Neural cell (in vitro differentiated cells): ENCODE measurements around the gene LMF2. TPM values are rescaled to one million over a fixed set of nuclear protein-coding genes. Genes with fewer than 3 reads are reported as not detected.

ENCODE experiments used
- H2AFZ ChIP-seq: fragments of 200-600, 300-800 bp; sonication (generic), shearing (Covaris generic); 2 replicates; pipeline ENCODE4 v1.6.0; 2014; ENCODE audit warnings: low read depth, mild to moderate bottlenecking, antibody characterized with exemption, low read length, moderate library complexity
- H3F3A ChIP-seq: fragments of 200-600 bp; shearing (Covaris generic); 2 replicates; pipeline ENCODE4 v1.6.1; 2016; ENCODE audit warnings: mild to moderate bottlenecking, moderate library complexity, mixed read lengths, antibody characterized with exemption, low read length; ENCODE audit not compliant: insufficient read depth, poor library complexity, severe bottlenecking
- H3K27ac ChIP-seq: fragments of 200-600, 300-800 bp; sonication (generic), shearing (Covaris generic); 2 replicates; pipeline ENCODE4 v1.5.1; 2014; ENCODE audit warnings: mild to moderate bottlenecking, low read length, moderate library complexity
- H3K27me3 ChIP-seq: fragments of 300-800, 200-600 bp; sonication (generic), shearing (Covaris generic); 2 replicates; pipeline ENCODE4 v1.6.0; 2014; ENCODE audit warnings: mild to moderate bottlenecking, low read depth, low read length, moderate library complexity; ENCODE audit not compliant: insufficient read depth
- H3K36me3 ChIP-seq: fragments of 300-800, 200-600 bp; sonication (generic), shearing (Covaris generic); 2 replicates; pipeline ENCODE4 v1.5.1; 2014; ENCODE audit warnings: mild to moderate bottlenecking, antibody characterized with exemption, low read length, moderate library complexity; ENCODE audit not compliant: insufficient read depth
- H3K4me2 ChIP-seq: fragments of 300-800, 200-600 bp; sonication (generic), shearing (Covaris generic); 2 replicates; pipeline ENCODE4 v1.6.0; 2014; ENCODE audit warnings: mild to moderate bottlenecking, low read length
- H3K4me3 ChIP-seq: fragments of 300-800, 200-600 bp; sonication (generic), shearing (Covaris generic); 2 replicates; pipeline ENCODE4 v1.5.1; 2014; ENCODE audit warnings: mild to moderate bottlenecking, low read length, moderate library complexity
- H3K79me2 ChIP-seq: fragments of 200-600 bp; shearing (Covaris generic); replicated peaks from 2 replicates; pipeline ENCODE4 v1.6.0; 2014; ENCODE audit warnings: mild to moderate bottlenecking, low read length, moderate library complexity; ENCODE audit not compliant: insufficient read depth
- H3K9ac ChIP-seq: fragments of 300-800, 200-600 bp; sonication (generic), shearing (Covaris generic); 2 replicates; pipeline ENCODE4 v1.6.1; 2016; ENCODE audit warnings: mild to moderate bottlenecking, low read length, mixed read lengths
- H3K9me2 ChIP-seq: fragments of 200-600 bp; shearing (Covaris generic); 2 replicates; pipeline ENCODE4 v1.6.1; 2016; ENCODE audit warnings: mild to moderate bottlenecking, low read length, mixed read lengths; ENCODE audit not compliant: insufficient read depth
- H3K9me3 ChIP-seq: fragments of 200-600, 300-800 bp; sonication (generic), shearing (Covaris generic); 2 replicates; pipeline ENCODE4 v1.6.1; 2016; ENCODE audit warnings: mild to moderate bottlenecking, mixed run types, low read length, moderate library complexity, mixed read lengths
- H4K20me1 ChIP-seq: fragments of 200-600 bp; shearing (Covaris generic); 2 replicates; pipeline ENCODE4 v1.6.1; 2016; ENCODE audit warnings: mild to moderate bottlenecking, mixed run types; ENCODE audit not compliant: insufficient read depth
- CTCF ChIP-seq: fragments of 450-650 bp; IDR thresholded peaks from 2 replicates; pipeline ENCODE4 v1.5.1; 2014; ENCODE audit warnings: antibody characterized with exemption, mild to moderate bottlenecking, moderate library complexity; ENCODE audit not compliant: poor library complexity, severe bottlenecking
- EP300 ChIP-seq: fragments of 450-650 bp; conservative IDR thresholded peaks from 2 replicates; pipeline ENCODE4 v1.6.1; 2014; ENCODE audit warnings: antibody characterized with exemption, mild to moderate bottlenecking, moderate library complexity; ENCODE audit not compliant: poor library complexity, severe bottlenecking
- EZH2 ChIP-seq: fragments of 200-600, 300-800 bp; shearing (Covaris generic), sonication (generic); IDR thresholded peaks from 2 replicates; pipeline ENCODE4 v1.6.1; 2014; ENCODE audit warnings: antibody characterized with exemption, low read length, borderline replicate concordance, mild to moderate bottlenecking; ENCODE audit not compliant: insufficient read depth, poor library complexity, severe bottlenecking
- MXI1 ChIP-seq: fragments of 450-650 bp; conservative IDR thresholded peaks from 2 replicates; pipeline ENCODE4 v1.6.1; 2014; ENCODE audit warnings: antibody characterized with exemption, mild to moderate bottlenecking; ENCODE audit not compliant: poor library complexity, severe bottlenecking
- POLR2AphosphoS5 ChIP-seq: IDR thresholded peaks from 2 replicates; pipeline ENCODE4 v1.6.1; 2012
- RAD21 ChIP-seq: fragments of 450-650 bp; conservative IDR thresholded peaks from 2 replicates; pipeline ENCODE4 v1.6.1; 2014; ENCODE audit warnings: antibody characterized with exemption, mild to moderate bottlenecking, moderate library complexity
- REST ChIP-seq: IDR thresholded peaks from 2 replicates; pipeline ENCODE4 v1.6.1; 2012; ENCODE audit warnings: borderline replicate concordance
- SMC3 ChIP-seq: fragments of 450-650 bp; conservative IDR thresholded peaks from 2 replicates; pipeline ENCODE4 v1.6.1; 2014; ENCODE audit warnings: antibody characterized with exemption, mild to moderate bottlenecking, moderate library complexity; ENCODE audit not compliant: poor library complexity
- TAF1 ChIP-seq: IDR thresholded peaks from 2 replicates; pipeline ENCODE4 v1.6.1; 2012; ENCODE audit warnings: low read depth
- polyA plus RNA-seq: library from polyadenylated mRNA; depleted of rRNA; stranded (reverse); fragments of >200 nt; gene quantifications from 2 replicates; pipeline ENCODE4 v1.2.3, GENCODE V29; 2014

The LMF2 gene
- polyA plus RNA-seq, 1 donor from 2014 or later, result 76.5 TPM

GRCh38 chr22:50500452-50500851 is 7.0 kb downstream of the LMF2 start:
- no peaks in the 10 kb centered on the region for H3K36me3 ChIP-seq
- no peaks in the 10 kb centered on the region for H3K9me2 ChIP-seq
- no peaks in the 10 kb centered on the region for H4K20me1 ChIP-seq
- no peaks in the 10 kb centered on the region for H3K9me3 ChIP-seq
- no peak overlapping the region for H3K9ac ChIP-seq
- TF ChIP-seq REST (no peak), EP300 (no peak), EZH2 (no peak), POLR2AphosphoS5 (no peak), RAD21 (no peak), TAF1 (no peak), SMC3 (no peak), CTCF (no peak), MXI1 (no peak)
- no peak overlapping the region for H3K27ac ChIP-seq
- H3K79me2 ChIP-seq, result no peaks in the 10 kb centered on the region
- H3F3A ChIP-seq, result no peaks in the 10 kb centered on the region
- H2AFZ ChIP-seq, result no peak overlapping the region
- H3K4me3 ChIP-seq, result no peak overlapping the region
- no peaks in the 10 kb centered on the region for H3K27me3 ChIP-seq
- H3K4me2 ChIP-seq, result no peak overlapping the region

- Histone ChIP-seq H3F3A (no peaks in the 10 kb centered on the region), H3K9me2 (no peaks in the 10 kb centered on the region), H3K27ac (no peak overlapping the region), H3K79me2 (no peaks in the 10 kb centered on the region), H3K36me3 (no peaks in the 10 kb centered on the region), H2AFZ (no peak overlapping the region), H3K4me3 (no peak overlapping the region), H3K9ac (no peak overlapping the region), H3K27me3 (no peaks in the 10 kb centered on the region), H3K9me3 (no peaks in the 10 kb centered on the region), H3K4me2 (no peak overlapping the region), H4K20me1 (no peaks in the 10 kb centered on the region)
- no peak for TF ChIP-seq POLR2AphosphoS5
- no peak for TF ChIP-seq MXI1
- TF ChIP-seq TAF1, result no peak
- no peak for TF ChIP-seq EZH2
- TF ChIP-seq RAD21, result no peak
- peak; percentile 28 for TF ChIP-seq CTCF
- no peak for TF ChIP-seq SMC3
- TF ChIP-seq EP300, result no peak
- no peak for TF ChIP-seq REST
Measured at GRCh38 chr22:50498322-50498890, 9.1 kb downstream of the LMF2 start.
